PC-9 (cell line): ENCODE results near the gene TRPC4. TPM values are rescaled to one million over a fixed set of nuclear protein-coding genes. Genes with fewer than 3 reads are reported as not detected.

Experiments used
- BruUV-seq: library from RNA; stranded (reverse); fragments of 400-500 nt; replicated peaks from 2 replicates; lab custom pipeline; 2021; lab: Mats Ljungman, UMichigan
- CTCF ChIA-PET: fragments of 300-600 bp; sonication (Branson Sonifier 250); formaldehyde crosslinking; loops from one replicate; lab custom pipeline; 2022; ENCODE audit warnings: antibody characterized with exemption; lab: Charles Lee
- POLR2A ChIA-PET: fragments of 300-600 bp; sonication (Branson Sonifier 250); formaldehyde crosslinking; loops from one replicate; lab custom pipeline; 2022; ENCODE audit warnings: antibody characterized with exemption; ENCODE audit not compliant: unreplicated experiment; lab: Charles Lee
- DNase-seq, 2 experiments: peaks; one replicate each; pipeline versions ENCODE4 v3.0.0 to v3.0.0-alpha.2; 2015 to 2022; ENCODE audit warnings: mixed read lengths in 1 of 2
- H2AFZ ChIP-seq: fragments of 200-600 bp; sonication (generic); 2 replicates; pipeline ENCODE4 v1.8.1; 2017; ENCODE audit warnings: antibody characterized with exemption
- H3F3A ChIP-seq: fragments of 200-600 bp; sonication (generic); 2 replicates; pipeline ENCODE4 v1.8.1; 2017; ENCODE audit warnings: antibody characterized with exemption, mild to moderate bottlenecking, low read depth; ENCODE audit not compliant: insufficient read depth
- H3K27ac ChIP-seq: fragments of 200-600 bp; sonication (generic); 2 replicates; pipeline ENCODE4 v1.6.1; 2016; ENCODE audit warnings: mixed run types
- H3K27me3 ChIP-seq: fragments of 200-600 bp; sonication (generic); 2 replicates; pipeline ENCODE4 v1.6.1; 2016; ENCODE audit warnings: low read depth, mixed run types; ENCODE audit not compliant: insufficient read depth
- H3K36me3 ChIP-seq: fragments of 200-600 bp; sonication (generic); 2 replicates; pipeline ENCODE4 v1.6.1; 2016; ENCODE audit warnings: low read depth, mixed run types
- H3K4me1 ChIP-seq: fragments of 200-600 bp; sonication (generic); replicated peaks from 2 replicates; pipeline ENCODE4 v1.6.1; 2016; ENCODE audit warnings: mixed run types; ENCODE audit not compliant: insufficient read depth
- H3K4me2 ChIP-seq: fragments of 200-600 bp; sonication (generic); 2 replicates; pipeline ENCODE4 v1.6.1; 2017; ENCODE audit warnings: mixed run types
- H3K4me3 ChIP-seq: fragments of 200-600 bp; sonication (generic); 2 replicates; pipeline ENCODE4 v1.6.1; 2016; ENCODE audit warnings: mixed run types
- H3K79me2 ChIP-seq: fragments of 200-600 bp; sonication (generic); 2 replicates; pipeline ENCODE4 v1.6.1; 2017; ENCODE audit warnings: low read depth, mixed run types
- H3K9me2 ChIP-seq: fragments of 200-600 bp; sonication (generic); 2 replicates; pipeline ENCODE4 v1.8.1; 2017; ENCODE audit warnings: mild to moderate bottlenecking; ENCODE audit not compliant: insufficient read depth
- H3K9me3 ChIP-seq: fragments of 200-600 bp; sonication (generic); 2 replicates; pipeline ENCODE4 v1.8.1; 2016; ENCODE audit warnings: low read depth; ENCODE audit not compliant: insufficient read depth
- H4K20me1 ChIP-seq: fragments of 200-600 bp; sonication (generic); 2 replicates; pipeline ENCODE4 v1.8.1; 2017; ENCODE audit not compliant: insufficient read depth
- EZH2 ChIP-seq: fragments of 200-600 bp; sonication (generic); IDR thresholded peaks from 2 replicates; pipeline ENCODE4 v1.8.0; 2017; ENCODE audit warnings: antibody characterized with exemption, low read depth
- intact Hi-C: fragments of 100-400 bp; cut with micrococcal nuclease; formaldehyde crosslinking; loops from one replicate; pipeline ENCODE4 v1.10.0; 2022; ENCODE audit not compliant: unreplicated experiment
- total RNA-seq: library from RNA; stranded (reverse); gene quantifications from 2 replicates; pipeline ENCODE4 v1.2.3, GENCODE V29; 2021
- TF ChIP-seq, protein P1 (sequence below): fragments of 200-600 bp; sonication (generic); conservative IDR thresholded peaks from 2 replicates; pipeline ENCODE4 v1.6.1; 2017; ENCODE audit warnings: mixed run types, antibody characterized with exemption, mild to moderate bottlenecking, moderate library complexity

TRPC4 gene
- total RNA-seq, 1 experiment from 2014 or later: 1.7 TPM

DNA sequence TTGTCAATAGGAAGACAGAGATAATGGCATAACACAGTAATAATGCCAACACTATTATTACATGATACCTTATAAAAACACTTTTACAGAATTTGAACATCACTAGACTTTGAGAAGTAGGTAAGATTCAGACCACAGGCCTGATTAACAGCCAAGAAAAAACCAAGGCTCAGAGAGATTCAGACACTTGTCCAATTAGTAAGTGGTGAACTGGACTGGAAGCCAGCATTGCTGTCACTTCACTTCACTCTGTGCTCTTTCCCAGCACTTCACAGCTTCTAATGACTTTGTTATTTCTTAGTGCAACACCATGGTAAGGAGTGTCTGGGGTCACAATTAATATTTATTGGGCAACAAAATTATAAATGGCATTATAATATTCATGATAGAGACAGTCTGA is 91.9 kb downstream of the TRPC4 start:
- H3K9me3 ChIP-seq: no peaks in the 10 kb centered on the region
- no peaks in the 10 kb centered on the region for H4K20me1 ChIP-seq
- H3K4me3 ChIP-seq: no peak overlapping the region
- CTCF ChIA-PET: no interaction called here
- H3K79me2 ChIP-seq: no peaks in the 10 kb centered on the region
- H3F3A ChIP-seq: no peaks in the 10 kb centered on the region
- H3K27me3 ChIP-seq: no peaks in the 10 kb centered on the region
- DNase-seq: no peak
- POLR2A ChIA-PET: no interaction called here
- TF ChIP-seq, protein P1, sequence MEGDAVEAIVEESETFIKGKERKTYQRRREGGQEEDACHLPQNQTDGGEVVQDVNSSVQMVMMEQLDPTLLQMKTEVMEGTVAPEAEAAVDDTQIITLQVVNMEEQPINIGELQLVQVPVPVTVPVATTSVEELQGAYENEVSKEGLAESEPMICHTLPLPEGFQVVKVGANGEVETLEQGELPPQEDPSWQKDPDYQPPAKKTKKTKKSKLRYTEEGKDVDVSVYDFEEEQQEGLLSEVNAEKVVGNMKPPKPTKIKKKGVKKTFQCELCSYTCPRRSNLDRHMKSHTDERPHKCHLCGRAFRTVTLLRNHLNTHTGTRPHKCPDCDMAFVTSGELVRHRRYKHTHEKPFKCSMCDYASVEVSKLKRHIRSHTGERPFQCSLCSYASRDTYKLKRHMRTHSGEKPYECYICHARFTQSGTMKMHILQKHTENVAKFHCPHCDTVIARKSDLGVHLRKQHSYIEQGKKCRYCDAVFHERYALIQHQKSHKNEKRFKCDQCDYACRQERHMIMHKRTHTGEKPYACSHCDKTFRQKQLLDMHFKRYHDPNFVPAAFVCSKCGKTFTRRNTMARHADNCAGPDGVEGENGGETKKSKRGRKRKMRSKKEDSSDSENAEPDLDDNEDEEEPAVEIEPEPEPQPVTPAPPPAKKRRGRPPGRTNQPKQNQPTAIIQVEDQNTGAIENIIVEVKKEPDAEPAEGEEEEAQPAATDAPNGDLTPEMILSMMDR: no peak
- no peak for TF ChIP-seq EZH2
- intact Hi-C loops: no loop called here
- H3K27ac ChIP-seq: no peak overlapping the region
- no peak overlapping the region for H3K4me2 ChIP-seq
- no peak overlapping the region for H2AFZ ChIP-seq
- no peaks in the 10 kb centered on the region; the same call in 1 of the 2 replicates for H3K9me2 ChIP-seq
- H3K4me1 ChIP-seq: no peaks in the 10 kb centered on the region
- H3K36me3 ChIP-seq: no peaks in the 10 kb centered on the region
- no TSS peak for BruUV-seq

DNA sequence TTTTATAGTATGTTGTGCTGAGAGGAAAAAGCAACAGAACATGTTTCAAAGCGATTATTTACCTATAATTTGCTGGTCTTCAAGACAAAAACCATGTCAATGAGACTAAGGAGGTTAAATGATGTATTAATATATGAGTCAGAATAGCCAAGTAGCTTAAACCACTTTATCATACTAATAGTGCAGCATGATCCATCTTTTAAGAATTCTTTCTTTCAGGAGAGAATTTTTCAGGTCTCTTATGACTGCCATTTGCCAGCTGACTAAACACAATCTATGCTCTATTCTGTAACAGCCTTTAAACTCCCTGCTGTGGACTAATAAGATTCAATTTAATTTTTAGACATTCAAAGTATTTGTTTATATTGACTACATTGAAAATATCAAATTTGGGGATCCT is 93.7 kb downstream of the TRPC4 start:
- Histone ChIP-seq H3K27me3 (no peaks in the 10 kb centered on the region), H3K36me3 (no peaks in the 10 kb centered on the region), H3K27ac (no peak overlapping the region), H3F3A (no peaks in the 10 kb centered on the region), H3K9me2 (no peaks in the 10 kb centered on the region; the same call in 1 of the 2 replicates), H3K9me3 (no peaks in the 10 kb centered on the region), H3K4me2 (no peak overlapping the region), H3K4me1 (no peaks in the 10 kb centered on the region), H2AFZ (no peak overlapping the region), H3K79me2 (no peaks in the 10 kb centered on the region), H3K4me3 (no peak overlapping the region), H4K20me1 (no peaks in the 10 kb centered on the region)
- ChIA-PET POLR2A (no interaction called here), CTCF (no interaction called here)
- DNase-seq: no peak
- TF ChIP-seq, protein P1: no peak
- no peak for TF ChIP-seq EZH2
- BruUV-seq: no TSS peak
- intact Hi-C loops: no loop called here

DNA sequence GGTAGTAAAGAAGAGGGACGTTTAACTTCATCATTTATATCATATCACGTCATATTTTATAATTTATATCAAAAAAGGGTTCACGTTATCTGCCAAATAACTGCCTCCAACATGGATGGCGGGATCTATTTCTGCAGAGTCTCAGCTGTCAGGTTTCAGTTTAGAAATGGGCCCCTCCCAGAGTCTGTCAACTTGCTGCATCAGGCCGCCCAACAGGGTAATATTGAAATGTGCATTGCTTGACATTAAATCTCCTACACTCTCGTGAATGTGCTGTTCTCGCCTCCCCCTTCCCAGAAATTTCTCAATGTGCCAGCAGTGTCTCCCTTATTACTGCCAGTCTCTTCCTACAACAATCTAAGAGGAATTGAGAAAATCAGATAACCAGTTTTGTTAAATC is 96.9 kb downstream of the TRPC4 start:
- Histone ChIP-seq H3K9me2 (no peaks in the 10 kb centered on the region; the same call in 1 of the 2 replicates), H3K27ac (no peak overlapping the region), H3K79me2 (no peaks in the 10 kb centered on the region), H3K4me2 (no peak overlapping the region), H3K4me1 (no peaks in the 10 kb centered on the region), H4K20me1 (no peaks in the 10 kb centered on the region), H3K27me3 (no peaks in the 10 kb centered on the region), H3K9me3 (no peaks in the 10 kb centered on the region; the same call in 1 of the 2 replicates), H3K36me3 (no peaks in the 10 kb centered on the region), H3K4me3 (no peak overlapping the region), H3F3A (no peaks in the 10 kb centered on the region), H2AFZ (no peak overlapping the region)
- intact Hi-C loops: no loop called here
- BruUV-seq: no TSS peak
- CTCF ChIA-PET: no interaction called here
- no peak for DNase-seq
- TF ChIP-seq EZH2: no peak
- TF ChIP-seq, protein P1: no peak
- POLR2A ChIA-PET: no interaction called here
